ENCODE results near the gene STX11.
"Not testable (repeated sequence)": the region's sequence is repeated elsewhere in the genome, so short reads cannot be mapped to it uniquely, and the experiment has no call there.

STX11 gene

GRCh38 chr6:144177726-144178125 lies 27.4 kb downstream of the STX11 start:
- no peak for DNase-seq (ENCODE audit: low spot score)

GRCh38 chr6:144178323-144178722 lies 28.0 kb downstream of the STX11 start:
- DNase-seq (ENCODE audit: low spot score): no peak

- no peak for DNase-seq (ENCODE audit: low spot score)
Observed at GRCh38 chr6:144179237-144179636, 28.9 kb downstream of the STX11 start.

GRCh38 chr6:144179828-144180227 lies 29.5 kb downstream of the STX11 start:
- no peak for DNase-seq (ENCODE audit: low spot score)

GRCh38 chr6:144180354-144180753 lies 30.0 kb downstream of the STX11 start:
- DNase-seq (ENCODE audit: low spot score): not testable (repeated sequence)

GRCh38 chr6:144181639-144182038 lies 31.3 kb downstream of the STX11 start:
- DNase-seq (ENCODE audit: low spot score): no peak

GRCh38 chr6:144184186-144184585 lies 33.9 kb downstream of the STX11 start:
- DNase-seq (ENCODE audit: low spot score): not testable (repeated sequence)

- DNase-seq (ENCODE audit: low spot score): no peak
Observed at GRCh38 chr6:144185133-144185836, 35.0 kb downstream of the STX11 start.

GRCh38 chr6:144186817-144187625 lies 36.7 kb downstream of the STX11 start:
- no peak for DNase-seq (ENCODE audit: low spot score)

- DNase-seq (ENCODE audit: low spot score): no peak
Observed at GRCh38 chr6:144189351-144189750, 39.0 kb downstream of the STX11 start.

- DNase-seq (ENCODE audit: low spot score): no peak
Observed at GRCh38 chr6:144190080-144190479, 39.8 kb downstream of the STX11 start.

GRCh38 chr6:144190593-144190992 lies 40.3 kb downstream of the STX11 start:
- DNase-seq (ENCODE audit: low spot score): peak; percentile 90

GRCh38 chr6:144193181-144193580 lies 42.9 kb downstream of the STX11 start:
- no peak for DNase-seq (ENCODE audit: low spot score)

- DNase-seq (ENCODE audit: low spot score): no peak
Observed at GRCh38 chr6:144194293-144194810, 44.0 kb downstream of the STX11 start.

- DNase-seq (ENCODE audit: low spot score): no peak
Observed at GRCh38 chr6:144195671-144196270, 45.5 kb downstream of the STX11 start.

GRCh38 chr6:144197919-144198318 lies 47.6 kb downstream of the STX11 start:
- DNase-seq (ENCODE audit: low spot score): no peak

GRCh38 chr6:144202879-144203468 lies 52.7 kb downstream of the STX11 start:
- no peak for DNase-seq (ENCODE audit: low spot score)

GRCh38 chr6:144211160-144211559 lies 60.8 kb downstream of the STX11 start:
- DNase-seq (ENCODE audit: low spot score): no peak

GRCh38 chr6:144213315-144213714 lies 63.0 kb downstream of the STX11 start:
- DNase-seq (ENCODE audit: low spot score): no peak

- DNase-seq (ENCODE audit: low spot score): no peak
Observed at GRCh38 chr6:144214029-144214428, 63.7 kb downstream of the STX11 start.

- no peak for DNase-seq (ENCODE audit: low spot score)
Observed at GRCh38 chr6:144214622-144215401, 64.5 kb downstream of the STX11 start.

All from kidney capillary endothelial cell (primary cell).